ENCODE measurements around the gene MTUS2.
"Not testable (repeated sequence)": the region's sequence is repeated elsewhere in the genome, so short reads cannot be mapped to it uniquely, and the experiment has no call there.

The MTUS2 gene

DNA sequence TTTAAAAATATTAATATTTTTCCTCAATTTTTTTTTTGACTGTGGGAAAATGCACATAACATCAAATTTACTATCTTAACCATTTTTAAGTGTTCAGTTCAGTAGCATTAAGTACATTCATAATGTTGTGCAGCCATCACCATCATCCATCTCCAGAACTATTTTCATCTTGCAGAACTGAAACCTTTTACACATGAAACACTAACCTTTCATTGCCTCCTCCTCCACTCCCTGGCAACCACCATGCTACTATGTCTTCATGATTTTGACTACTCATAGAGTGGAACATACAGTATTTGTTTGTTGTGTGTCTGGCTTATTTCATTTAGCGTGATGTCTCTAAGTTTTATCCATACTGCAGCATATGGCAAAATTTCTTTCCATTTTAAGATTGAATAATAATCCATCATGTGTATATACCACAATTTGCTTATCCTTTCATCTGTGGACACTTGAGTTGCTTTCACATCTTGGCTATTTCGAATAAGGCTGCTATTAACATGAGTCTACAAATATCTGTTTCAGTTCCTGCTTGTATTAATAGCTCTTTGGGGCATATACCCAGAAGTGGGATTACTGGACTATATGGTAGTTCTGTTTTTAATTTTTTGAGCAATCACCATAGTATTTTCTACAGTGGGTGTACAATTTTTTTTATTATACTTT is 376.4 kb downstream of the MTUS2 start:
- no peaks in the 10 kb centered on the region for H3K9me3 ChIP-seq (ENCODE audit: control insufficient read depth, insufficient read depth, low read length)
- no peaks in the 10 kb centered on the region for H3K4me1 ChIP-seq (ENCODE audit: control insufficient read depth, low read length)
- no peaks in the 10 kb centered on the region for H4K20me1 ChIP-seq (ENCODE audit: control insufficient read depth, insufficient read depth, low read depth, low read length)
- H3K36me3 ChIP-seq (ENCODE audit: control insufficient read depth, low read length) = no peaks in the 10 kb centered on the region
- no peaks in the 10 kb centered on the region for H3K9me2 ChIP-seq (replicated peaks; ENCODE audit: control insufficient read depth, low read length)
- H3K79me2 ChIP-seq (ENCODE audit: control insufficient read depth, low read length) = no peaks in the 10 kb centered on the region
- no peaks in the 10 kb centered on the region for H3F3A ChIP-seq (ENCODE audit: control insufficient read depth, insufficient read depth)
- TF ChIP-seq, protein P1, sequence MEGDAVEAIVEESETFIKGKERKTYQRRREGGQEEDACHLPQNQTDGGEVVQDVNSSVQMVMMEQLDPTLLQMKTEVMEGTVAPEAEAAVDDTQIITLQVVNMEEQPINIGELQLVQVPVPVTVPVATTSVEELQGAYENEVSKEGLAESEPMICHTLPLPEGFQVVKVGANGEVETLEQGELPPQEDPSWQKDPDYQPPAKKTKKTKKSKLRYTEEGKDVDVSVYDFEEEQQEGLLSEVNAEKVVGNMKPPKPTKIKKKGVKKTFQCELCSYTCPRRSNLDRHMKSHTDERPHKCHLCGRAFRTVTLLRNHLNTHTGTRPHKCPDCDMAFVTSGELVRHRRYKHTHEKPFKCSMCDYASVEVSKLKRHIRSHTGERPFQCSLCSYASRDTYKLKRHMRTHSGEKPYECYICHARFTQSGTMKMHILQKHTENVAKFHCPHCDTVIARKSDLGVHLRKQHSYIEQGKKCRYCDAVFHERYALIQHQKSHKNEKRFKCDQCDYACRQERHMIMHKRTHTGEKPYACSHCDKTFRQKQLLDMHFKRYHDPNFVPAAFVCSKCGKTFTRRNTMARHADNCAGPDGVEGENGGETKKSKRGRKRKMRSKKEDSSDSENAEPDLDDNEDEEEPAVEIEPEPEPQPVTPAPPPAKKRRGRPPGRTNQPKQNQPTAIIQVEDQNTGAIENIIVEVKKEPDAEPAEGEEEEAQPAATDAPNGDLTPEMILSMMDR (IDR thresholded peaks at IDR 0.05; ENCODE audit: low read depth, low read length, poor library complexity, severe bottlenecking) = no peak
- TF ChIP-seq EZH2phosphoT487 (IDR thresholded peaks at IDR 0.05; ENCODE audit: borderline replicate concordance, low read length) = no peak
- no peak overlapping the region for H3K27ac ChIP-seq (ENCODE audit: low read depth, low read length)
- no peak overlapping the region for H3K4me2 ChIP-seq (ENCODE audit: low read length)
- H3K27me3 ChIP-seq (ENCODE audit: control insufficient read depth, low read length) = no peaks in the 10 kb centered on the region
- no peak overlapping the region for H3K4me3 ChIP-seq (ENCODE audit: low read length)

DNA sequence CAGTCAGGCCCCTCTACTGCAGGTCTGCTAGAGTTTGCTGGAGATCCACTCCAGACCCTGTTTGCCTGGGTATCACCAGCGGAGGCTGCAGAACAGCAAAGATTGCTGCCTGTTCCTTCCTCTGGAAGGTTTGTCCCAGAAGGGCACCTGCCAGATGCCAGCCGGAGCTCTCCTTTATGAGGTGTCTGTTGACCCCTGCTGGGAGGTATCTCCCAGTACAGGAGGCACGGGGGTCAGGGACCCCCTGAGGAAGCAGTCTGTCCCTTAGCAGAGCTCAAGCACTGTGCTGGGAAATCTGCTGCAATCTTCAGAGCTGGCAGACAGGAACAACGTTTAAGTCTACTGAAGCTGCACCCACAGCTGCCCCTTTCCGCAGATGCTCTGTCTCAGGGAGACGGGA is 382.6 kb downstream of the MTUS2 start:
- H3K9me3 ChIP-seq (ENCODE audit: control insufficient read depth, insufficient read depth, low read length); H3K4me2 ChIP-seq (ENCODE audit: low read length); H3K9me2 ChIP-seq (replicated peaks; ENCODE audit: control insufficient read depth, low read length); H3K4me3 ChIP-seq (ENCODE audit: low read length); H3K36me3 ChIP-seq (ENCODE audit: control insufficient read depth, low read length); H3F3A ChIP-seq (ENCODE audit: control insufficient read depth, insufficient read depth); H3K27me3 ChIP-seq (ENCODE audit: control insufficient read depth, low read length); H4K20me1 ChIP-seq (ENCODE audit: control insufficient read depth, insufficient read depth, low read depth, low read length); H3K27ac ChIP-seq (ENCODE audit: low read depth, low read length); H3K4me1 ChIP-seq (ENCODE audit: control insufficient read depth, low read length); H3K79me2 ChIP-seq (ENCODE audit: control insufficient read depth, low read length): not testable (repeated sequence)

- Histone ChIP-seq H3K4me1 (ENCODE audit: control insufficient read depth, low read length) (no peaks in the 10 kb centered on the region), H3K79me2 (ENCODE audit: control insufficient read depth, low read length) (no peaks in the 10 kb centered on the region), H4K20me1 (ENCODE audit: control insufficient read depth, insufficient read depth, low read depth, low read length) (no peaks in the 10 kb centered on the region), H3K9me2 (replicated peaks; ENCODE audit: control insufficient read depth, low read length) (no peaks in the 10 kb centered on the region), H3K27me3 (ENCODE audit: control insufficient read depth, low read length) (no peaks in the 10 kb centered on the region), H3K4me3 (ENCODE audit: low read length) (no peak overlapping the region), H3K36me3 (ENCODE audit: control insufficient read depth, low read length) (no peaks in the 10 kb centered on the region), H3K27ac (ENCODE audit: low read depth, low read length) (no peak overlapping the region), H3K9me3 (ENCODE audit: control insufficient read depth, insufficient read depth, low read length) (no peaks in the 10 kb centered on the region), H3F3A (ENCODE audit: control insufficient read depth, insufficient read depth) (no peaks in the 10 kb centered on the region), H3K4me2 (ENCODE audit: low read length) (no peak overlapping the region)
- TF ChIP-seq EZH2phosphoT487 (IDR thresholded peaks at IDR 0.05; ENCODE audit: borderline replicate concordance, low read length) = no peak
- TF ChIP-seq, protein P1 (IDR thresholded peaks at IDR 0.05; ENCODE audit: low read depth, low read length, poor library complexity, severe bottlenecking) = no peak
Measured at GRCh38 chr13:29204651-29205050, 384.5 kb downstream of the MTUS2 start.

- Histone ChIP-seq H3K27ac (ENCODE audit: low read depth, low read length) (no peak overlapping the region), H3K36me3 (ENCODE audit: control insufficient read depth, low read length) (no peaks in the 10 kb centered on the region), H3K27me3 (ENCODE audit: control insufficient read depth, low read length) (no peaks in the 10 kb centered on the region), H3F3A (ENCODE audit: control insufficient read depth, insufficient read depth) (no peaks in the 10 kb centered on the region), H3K4me2 (ENCODE audit: low read length) (no peak overlapping the region), H3K4me1 (ENCODE audit: control insufficient read depth, low read length) (no peaks in the 10 kb centered on the region), H4K20me1 (ENCODE audit: control insufficient read depth, insufficient read depth, low read depth, low read length) (no peaks in the 10 kb centered on the region), H3K4me3 (ENCODE audit: low read length) (no peak overlapping the region), H3K79me2 (ENCODE audit: control insufficient read depth, low read length) (no peaks in the 10 kb centered on the region), H3K9me3 (ENCODE audit: control insufficient read depth, insufficient read depth, low read length) (no peaks in the 10 kb centered on the region), H3K9me2 (replicated peaks; ENCODE audit: control insufficient read depth, low read length) (no peaks in the 10 kb centered on the region)
- no peak for TF ChIP-seq EZH2phosphoT487 (IDR thresholded peaks at IDR 0.05; ENCODE audit: borderline replicate concordance, low read length)
- TF ChIP-seq, protein P1 (IDR thresholded peaks at IDR 0.05; ENCODE audit: low read depth, low read length, poor library complexity, severe bottlenecking) = no peak
Measured at GRCh38 chr13:29210676-29211075, 390.5 kb downstream of the MTUS2 start.

- H3K4me1 ChIP-seq (ENCODE audit: control insufficient read depth, low read length); H3K79me2 ChIP-seq (ENCODE audit: control insufficient read depth, low read length); H3K27ac ChIP-seq (ENCODE audit: low read depth, low read length); H3K9me3 ChIP-seq (ENCODE audit: control insufficient read depth, insufficient read depth, low read length); H3K36me3 ChIP-seq (ENCODE audit: control insufficient read depth, low read length); H3K4me3 ChIP-seq (ENCODE audit: low read length); H3K9me2 ChIP-seq (replicated peaks; ENCODE audit: control insufficient read depth, low read length); H3F3A ChIP-seq (ENCODE audit: control insufficient read depth, insufficient read depth); H4K20me1 ChIP-seq (ENCODE audit: control insufficient read depth, insufficient read depth, low read depth, low read length); H3K27me3 ChIP-seq (ENCODE audit: control insufficient read depth, low read length); H3K4me2 ChIP-seq (ENCODE audit: low read length): not testable (repeated sequence)
Measured at GRCh38 chr13:29211162-29211561, 391.0 kb downstream of the MTUS2 start.

Measured in DOHH2 (cell line).